ENCODE measurements around the gene RASAL2.

GRCh38 chr1:178345807-178346206, 251.9 kb downstream of the RASAL2 start:
- TF ChIP-seq CTCF (IDR thresholded peaks at IDR 0.05) (no peak), EZH2 (IDR thresholded peaks at IDR 0.05) (no peak)

Data from neural progenitor cell (in vitro differentiated cells).